K562 (cell line): Measurements from ENCODE around the gene GLRX. TPM values are rescaled to one million over a fixed set of nuclear protein-coding genes. Genes with fewer than 3 reads are reported as not detected.

Source experiments
- ATAC-seq: fragments of 200-7000 bp; cut with Tn5 transposase; 3 replicates; pipeline ENCODE4 v1.9.1; 2020; ENCODE audit warnings: moderate library complexity
- BruUV-seq: library from RNA; stranded (reverse); fragments of 400-500 nt; replicated peaks from 2 replicates; lab custom pipeline; 2021; lab: Mats Ljungman, UMichigan
- CTCF ChIA-PET: fragments of 300-600 bp; formaldehyde crosslinking; extraction: SDS; loops from one replicate; lab custom pipeline; 2021; ENCODE audit warnings: low intra/inter-chr PET ratio; lab: Yijun Ruan, JAX
- POLR2A ChIA-PET: fragments of 300-600, 350-650 bp; sonication (Branson Sonifier 250); formaldehyde crosslinking; extraction: SDS; loops from one replicate; lab custom pipeline; 2021; ENCODE audit warnings: antibody characterized with exemption, inconsistent platforms; lab: Yijun Ruan, JAX
- DNase-seq, 4 experiments: peaks; one replicate each; pipeline versions ENCODE4 v3.0.0 to v3.0.0-alpha.2; 2011 to 2018; ENCODE audit warnings: low spot score in 3 of 4, mixed read lengths in 3 of 4; ENCODE audit errors: extremely low read depth in 1 of 4
- FAIRE-seq: peaks from 2 replicates; lab custom pipeline; 2011; peaks lifted over from hg19 to GRCh38; lab: Jason Lieb, UNC
- H2AFZ ChIP-seq: 2 replicates; pipeline ENCODE4 v1.6.0; 2011; ENCODE audit warnings: low read depth, low read length, control low read depth, inconsistent platforms
- H3K27ac ChIP-seq: fragments of 200-600 bp; 3 replicates; pipeline ENCODE4 v1.8.0; 2011; ENCODE audit warnings: low read depth, mild to moderate bottlenecking, control low read depth, inconsistent platforms, low read length, moderate library complexity, mixed read lengths; ENCODE audit errors: extremely low read depth
- H3K27me3 ChIP-seq, 2 experiments: fragments of 300-600 bp in 1 of 2; 2 replicates in 1 of 2; 3 replicates in 1 of 2; pipeline versions ENCODE4 v1.6.0 to v1.8.0; 2011; ENCODE audit warnings: inconsistent platforms in 2 of 2, low read length in 2 of 2, mild to moderate bottlenecking in 1 of 2, mixed read lengths in 1 of 2, moderate library complexity in 1 of 2; ENCODE audit not compliant: control insufficient read depth in 2 of 2, insufficient read depth in 2 of 2
- H3K36me3 ChIP-seq: fragments of 300-600 bp; 3 replicates; pipeline ENCODE4 v1.8.0; 2011; ENCODE audit warnings: mild to moderate bottlenecking, low read length, inconsistent platforms; ENCODE audit not compliant: control insufficient read depth, insufficient read depth
- H3K4me1 ChIP-seq, 2 experiments: fragments of 200-600 bp in 1 of 2; replicated peaks in 1 of 2; 2 replicates in 1 of 2; 3 replicates in 1 of 2; pipeline versions ENCODE4 v1.5.1 to v1.8.0; 2011; ENCODE audit warnings: inconsistent platforms in 2 of 2, low read length in 2 of 2, mild to moderate bottlenecking in 1 of 2, mixed read lengths in 1 of 2, moderate library complexity in 1 of 2; ENCODE audit not compliant: control insufficient read depth in 2 of 2, insufficient read depth in 2 of 2
- H3K4me2 ChIP-seq: 2 replicates; pipeline ENCODE4 v1.6.1; 2011; ENCODE audit warnings: low read length, control low read depth, inconsistent platforms, mixed read lengths; ENCODE audit not compliant: insufficient read depth
- H3K4me3 ChIP-seq: fragments of 200-600 bp; sonication (generic), shearing (Covaris generic); 2 replicates; pipeline ENCODE4 v1.5.1; 2016; ENCODE audit warnings: control low read depth, inconsistent platforms
- H3K79me2 ChIP-seq: fragments of 200-600 bp; 3 replicates; pipeline ENCODE4 v1.8.0; 2011; ENCODE audit warnings: low read length, inconsistent platforms; ENCODE audit not compliant: control insufficient read depth, insufficient read depth
- H3K9ac ChIP-seq, 2 experiments: 2 replicates each; pipeline versions ENCODE4 v1.6.0 to v1.6.1; 2011; ENCODE audit warnings: low read depth in 2 of 2, low read length in 2 of 2, control low read depth in 1 of 2, inconsistent platforms in 1 of 2, mild to moderate bottlenecking in 1 of 2, mixed read lengths in 1 of 2; ENCODE audit not compliant: insufficient read depth in 1 of 2
- H3K9me1 ChIP-seq: one replicate; pipeline ENCODE4 v1.6.0; 2011; ENCODE audit warnings: inconsistent platforms, mild to moderate bottlenecking, low read length, moderate library complexity; ENCODE audit not compliant: control insufficient read depth, insufficient read depth
- H3K9me3 ChIP-seq: replicated peaks from 2 replicates; pipeline ENCODE4 v1.5.1; 2011; ENCODE audit warnings: low read depth, low read length, inconsistent platforms; ENCODE audit not compliant: control insufficient read depth, insufficient read depth
- H4K20me1 ChIP-seq: replicated peaks from 2 replicates; pipeline ENCODE4 v1.6.1; 2011; ENCODE audit warnings: low read length, inconsistent platforms, mixed read lengths; ENCODE audit not compliant: control insufficient read depth, insufficient read depth
- ELF2 ChIP-seq: fragments of 250-450 bp; sonication (Bioruptor Pico); IDR thresholded peaks from 2 replicates; pipeline ENCODE4 v1.5.0; 2021; ENCODE audit warnings: mild to moderate bottlenecking
- HDAC1 ChIP-seq, 2 experiments: fragments of 450-650 bp; IDR thresholded peaks; 2 replicates each; pipeline ENCODE4 v1.6.1; 2016 to 2017; ENCODE audit warnings: inconsistent platforms in 1 of 2, mild to moderate bottlenecking in 1 of 2, moderate library complexity in 1 of 2
- MTA3 ChIP-seq: fragments of 450-650 bp; formaldehyde crosslinking; IDR thresholded peaks from 2 replicates; pipeline ENCODE4 v1.6.1; 2017; ENCODE audit warnings: mild to moderate bottlenecking, borderline replicate concordance
- ZBTB2 ChIP-seq: fragments of 450-650 bp; IDR thresholded peaks from 2 replicates; pipeline ENCODE4 v1.6.1; 2016; ENCODE audit warnings: antibody characterized with exemption
- WGBS: fragments of 100-300 bp; shearing (Covaris generic); methylation state at CpG from one replicate; pipeline ENCODE4 v1.1.6; 2016; ENCODE audit warnings: low coverage, mixed read lengths; ENCODE audit not compliant: insufficient coverage; ENCODE audit errors: missing lambda C conversion rate; 5-methylcytosine and 5-hydroxymethylcytosine counted together
- in situ Hi-C: fragments of 300-500 bp; cut with MboI; formaldehyde crosslinking; loops from 4 replicates; pipeline ENCODE4 v1.15.0; 2018; ENCODE audit warnings: inconsistent platforms, mixed read lengths
- intact Hi-C: fragments of 100-400 bp; cut with micrococcal nuclease; formaldehyde crosslinking; loops from 2 replicates; pipeline ENCODE4 v1.14.2; 2022
- polyA plus RNA-seq, 8 experiments: library from polyadenylated mRNA; depleted of rRNA in 4 of 8; stranded (reverse) in 5 of 8; unstranded in 3 of 8; fragments of >200 nt; fragmentation: Nextera tagmentation in 2 of 8; fragmentation: Illumina TruSeq in 1 of 8; extraction: Ambion mirVana in 2 of 8; extraction: Trizol in 1 of 8; gene quantifications; 2 replicates each; pipeline versions ENCODE4 v1.2.1 to v1.2.3, GENCODE V29; 2011 to 2014; ENCODE audit warnings: inconsistent platforms in 1 of 8, missing spikeins in 1 of 8
- total RNA-seq, 7 experiments: library from RNA; depleted of rRNA in 6 of 7; stranded (reverse); fragments of >200 nt in 6 of 7; fragmentation: Illumina TruSeq in 2 of 7; extraction: Trizol in 2 of 7; gene quantifications; 2 replicates each; pipeline versions ENCODE4 v1.2.1 to v1.2.3, GENCODE V29; 2011 to 2021; ENCODE audit warnings: low replicate concordance in 1 of 7
- TF ChIP-seq, protein P1 (sequence below), 2 experiments: fragments of 450-650 bp in 1 of 2; sonication (generic) in 1 of 2; formaldehyde crosslinking in 1 of 2; IDR thresholded peaks; 2 replicates each; pipeline versions ENCODE4 v1.7.1 to v1.9.0; 2016 to 2022; ENCODE audit warnings: inconsistent platforms in 1 of 2, mild to moderate bottlenecking in 1 of 2, missing genetic modification reagents in 1 of 2

The GLRX gene
- total and polyA plus RNA-seq, 9 of the 15 experiments (the other 6 are each of a cell fraction or from before 2014, with no cell fraction given): 2.3 to 11.2 (median 4.6) TPM

DNA sequence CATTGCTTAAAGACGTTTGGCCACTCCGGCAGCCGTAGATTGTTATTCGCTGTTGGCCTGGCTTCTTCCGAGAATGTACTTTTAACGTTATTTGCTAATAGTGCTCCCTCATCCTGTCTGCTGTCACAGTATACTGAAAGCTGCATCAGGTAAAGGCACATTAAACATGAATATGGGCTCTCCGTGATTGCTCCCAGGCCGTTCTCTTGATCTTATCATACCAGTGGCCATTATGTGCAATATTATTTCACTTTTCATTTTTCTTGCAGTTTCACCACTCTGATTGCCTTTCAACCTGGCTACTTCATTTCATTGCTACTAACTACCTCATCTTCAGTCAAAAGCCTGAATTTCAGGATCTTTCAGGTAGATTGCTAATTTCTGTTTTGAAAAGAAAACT, 34.0 kb downstream of the GLRX start:
- no peaks in the 10 kb centered on the region for H3K27me3 ChIP-seq
- intact Hi-C loops: loop anchor here (10.0 kb wide), 1 partner anchor 504 kb away; the partner anchor contains the start of gene MCTP1
- H3K4me2 ChIP-seq: no peak overlapping the region
- in situ Hi-C loops: no loop called here
- no peak for TF ChIP-seq HDAC1 (IDR thresholded peaks at IDR 0.05)
- no peak for TF ChIP-seq MTA3
- no peak for TF ChIP-seq ZBTB2
- TF ChIP-seq ELF2 (CRISPR knock-in tag): no peak
- TF ChIP-seq, protein P1, sequence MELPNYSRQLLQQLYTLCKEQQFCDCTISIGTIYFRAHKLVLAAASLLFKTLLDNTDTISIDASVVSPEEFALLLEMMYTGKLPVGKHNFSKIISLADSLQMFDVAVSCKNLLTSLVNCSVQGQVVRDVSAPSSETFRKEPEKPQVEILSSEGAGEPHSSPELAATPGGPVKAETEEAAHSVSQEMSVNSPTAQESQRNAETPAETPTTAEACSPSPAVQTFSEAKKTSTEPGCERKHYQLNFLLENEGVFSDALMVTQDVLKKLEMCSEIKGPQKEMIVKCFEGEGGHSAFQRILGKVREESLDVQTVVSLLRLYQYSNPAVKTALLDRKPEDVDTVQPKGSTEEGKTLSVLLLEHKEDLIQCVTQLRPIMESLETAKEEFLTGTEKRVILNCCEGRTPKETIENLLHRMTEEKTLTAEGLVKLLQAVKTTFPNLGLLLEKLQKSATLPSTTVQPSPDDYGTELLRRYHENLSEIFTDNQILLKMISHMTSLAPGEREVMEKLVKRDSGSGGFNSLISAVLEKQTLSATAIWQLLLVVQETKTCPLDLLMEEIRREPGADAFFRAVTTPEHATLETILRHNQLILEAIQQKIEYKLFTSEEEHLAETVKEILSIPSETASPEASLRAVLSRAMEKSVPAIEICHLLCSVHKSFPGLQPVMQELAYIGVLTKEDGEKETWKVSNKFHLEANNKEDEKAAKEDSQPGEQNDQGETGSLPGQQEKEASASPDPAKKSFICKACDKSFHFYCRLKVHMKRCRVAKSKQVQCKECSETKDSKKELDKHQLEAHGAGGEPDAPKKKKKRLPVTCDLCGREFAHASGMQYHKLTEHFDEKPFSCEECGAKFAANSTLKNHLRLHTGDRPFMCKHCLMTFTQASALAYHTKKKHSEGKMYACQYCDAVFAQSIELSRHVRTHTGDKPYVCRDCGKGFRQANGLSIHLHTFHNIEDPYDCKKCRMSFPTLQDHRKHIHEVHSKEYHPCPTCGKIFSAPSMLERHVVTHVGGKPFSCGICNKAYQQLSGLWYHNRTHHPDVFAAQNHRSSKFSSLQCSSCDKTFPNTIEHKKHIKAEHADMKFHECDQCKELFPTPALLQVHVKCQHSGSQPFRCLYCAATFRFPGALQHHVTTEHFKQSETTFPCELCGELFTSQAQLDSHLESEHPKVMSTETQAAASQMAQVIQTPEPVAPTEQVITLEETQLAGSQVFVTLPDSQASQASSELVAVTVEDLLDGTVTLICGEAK (IDR thresholded peaks at IDR 0.05): 0 out of 2 replicates have a peak, but pooled peaks have one; percentile 22
- TF ChIP-seq, protein P1 (CRISPR knock-in tag; IDR thresholded peaks at IDR 0.05): no peak
- CTCF ChIA-PET: no interaction called here
- BruUV-seq: no TSS peak
- 92% methylated on average over 8 of the region's 8 CpGs for WGBS
- H3K79me2 ChIP-seq: peaks cover 2% of the 10 kb centered on the region; the same call in 1 of the 3 replicates
- no peak overlapping the region for H3K9ac ChIP-seq
- H3K9me1 ChIP-seq: no peaks in the 10 kb centered on the region
- H3K36me3 ChIP-seq: peaks cover 89% of the 10 kb centered on the region
- POLR2A ChIA-PET: interaction anchor here (0.6 kb wide), 1 partner anchor 26 kb away, joined by 3 read pairs; no protein-coding TSS in a partner anchor
- no peaks in the 10 kb centered on the region for H3K4me1 ChIP-seq
- H3K4me3 ChIP-seq: no peak overlapping the region
- H4K20me1 ChIP-seq: no peaks in the 10 kb centered on the region
- no peak overlapping the region for H2AFZ ChIP-seq
- no peaks in the 10 kb centered on the region for H3K9me3 ChIP-seq
- FAIRE-seq (no peak), DNase-seq (no peak), ATAC-seq (no peak)
- no peak overlapping the region for H3K27ac ChIP-seq
